ENCODE data around the gene PRKN. TPM values are rescaled to one million over a fixed set of nuclear protein-coding genes. Genes with fewer than 3 reads are reported as not detected.

PRKN gene
- total and polyA plus RNA-seq, 9 of the 15 experiments (the other 6 are each of a cell fraction or from before 2014, with no cell fraction given) = 0.03 to 0.96 (median 0.15) TPM; not detected in 2

GRCh38 chr6:162666246-162666645 lies 61.3 kb downstream of the PRKN start:
- TF ChIP-seq ATF7 (IDR thresholded peaks at IDR 0.05) = no peak
- TF ChIP-seq, protein P1, sequence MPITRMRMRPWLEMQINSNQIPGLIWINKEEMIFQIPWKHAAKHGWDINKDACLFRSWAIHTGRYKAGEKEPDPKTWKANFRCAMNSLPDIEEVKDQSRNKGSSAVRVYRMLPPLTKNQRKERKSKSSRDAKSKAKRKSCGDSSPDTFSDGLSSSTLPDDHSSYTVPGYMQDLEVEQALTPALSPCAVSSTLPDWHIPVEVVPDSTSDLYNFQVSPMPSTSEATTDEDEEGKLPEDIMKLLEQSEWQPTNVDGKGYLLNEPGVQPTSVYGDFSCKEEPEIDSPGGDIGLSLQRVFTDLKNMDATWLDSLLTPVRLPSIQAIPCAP (CRISPR knock-in tag; IDR thresholded peaks at IDR 0.05; ENCODE audit: borderline replicate concordance) = no peak
- no TSS peak for BruUV-seq (replicated peaks)
- POLR2A ChIA-PET = no interaction called here
- Histone ChIP-seq H3K4me1 (replicated peaks in 1 of 2; ENCODE audit: control insufficient read depth in 2 of 2, insufficient read depth in 2 of 2, low read length in 2 of 2) (no peaks in the 10 kb centered on the region), H3K79me2 (ENCODE audit: control insufficient read depth, insufficient read depth, low read length) (no peaks in the 10 kb centered on the region), H3K9ac (ENCODE audit: insufficient read depth in 1 of 2, low read depth in 2 of 2, low read length in 2 of 2) (no peak overlapping the region), H4K20me1 (replicated peaks; ENCODE audit: control insufficient read depth, insufficient read depth, low read length) (no peaks in the 10 kb centered on the region), H3K36me3 (ENCODE audit: control insufficient read depth, insufficient read depth, low read length) (no peaks in the 10 kb centered on the region), H3K4me3 (no peak overlapping the region), H3K27ac (ENCODE audit: extremely low read depth, low read depth, low read length) (no peak overlapping the region), H3K4me2 (ENCODE audit: insufficient read depth, low read length) (no peak overlapping the region), H3K9me3 (replicated peaks; ENCODE audit: control insufficient read depth, insufficient read depth, low read depth, low read length) (no peaks in the 10 kb centered on the region), H2AFZ (ENCODE audit: low read depth, low read length) (no peak overlapping the region), H3K27me3 (ENCODE audit: control insufficient read depth in 2 of 2, insufficient read depth in 2 of 2, low read length in 2 of 2) (no peaks in the 10 kb centered on the region), H3K9me1 (ENCODE audit: control insufficient read depth, insufficient read depth, low read length) (no peaks in the 10 kb centered on the region)
- ATAC-seq (no peak), FAIRE-seq (no peak), DNase-seq (ENCODE audit: extremely low read depth in 1 of 4, low spot score in 3 of 4) (no peak)
- 3% methylated on average over 2 of the region's 2 CpGs for WGBS (ENCODE audit: insufficient coverage, low coverage, missing lambda C conversion rate)
- in situ Hi-C loops (cut with MboI) = no loop called here
- CTCF ChIA-PET (ENCODE audit: low intra/inter-chr PET ratio) = no interaction called here
- intact Hi-C loops (cut with micrococcal nuclease) = no loop called here

- in situ Hi-C loops (cut with MboI) = no loop called here
- no peak for TF ChIP-seq ZNF143 (CRISPR knock-in tag; IDR thresholded peaks at IDR 0.05)
- no peak for TF ChIP-seq NR1H2 (CRISPR knock-in tag; IDR thresholded peaks at IDR 0.05)
- TF ChIP-seq POU5F1 (IDR thresholded peaks at IDR 0.05; ENCODE audit: borderline replicate concordance, low read depth, low read length, partially characterized antibody) = no peak
- TF ChIP-seq ELF1 (tag; IDR thresholded peaks at IDR 0.05) = no peak
- no peak for TF ChIP-seq C11orf30 (IDR thresholded peaks at IDR 0.05; ENCODE audit: low read depth)
- no peak for TF ChIP-seq ZNF24 (IDR thresholded peaks at IDR 0.05)
- TF ChIP-seq SP1 (CRISPR knock-in tag; IDR thresholded peaks at IDR 0.05) = no peak
- TF ChIP-seq CBX8 (IDR thresholded peaks at IDR 0.05; ENCODE audit: borderline replicate concordance, extremely low read depth, low read depth, low read length, poor library complexity, severe bottlenecking) = no peak
- ChIA-PET POLR2A (no interaction called here), CTCF (ENCODE audit: low intra/inter-chr PET ratio) (interaction anchor here (0.7 kb wide), 1 partner anchor 1047 kb away, joined by 3 read pairs; no protein-coding TSS in a partner anchor)
- no peak overlapping the region for H3K27ac ChIP-seq (ENCODE audit: extremely low read depth, low read depth, low read length)
- 0% methylated on average over 2 of the region's 2 CpGs for WGBS (ENCODE audit: insufficient coverage, low coverage, missing lambda C conversion rate)
- H3K4me2 ChIP-seq (ENCODE audit: insufficient read depth, low read length) = no peak overlapping the region
- no peak overlapping the region for H3K4me3 ChIP-seq
- H3K9me1 ChIP-seq (ENCODE audit: control insufficient read depth, insufficient read depth, low read length) = no peaks in the 10 kb centered on the region
- H4K20me1 ChIP-seq (replicated peaks; ENCODE audit: control insufficient read depth, insufficient read depth, low read length) = no peaks in the 10 kb centered on the region
- H3K9me3 ChIP-seq (replicated peaks; ENCODE audit: control insufficient read depth, insufficient read depth, low read depth, low read length) = no peaks in the 10 kb centered on the region
- no peak overlapping the region for H3K9ac ChIP-seq (ENCODE audit: insufficient read depth in 1 of 2, low read depth in 2 of 2, low read length in 2 of 2)
- ATAC-seq = no peak
- BruUV-seq (replicated peaks) = no TSS peak
- H2AFZ ChIP-seq (ENCODE audit: low read depth, low read length) = no peak overlapping the region
- intact Hi-C loops (cut with micrococcal nuclease) = no loop called here
- H3K4me1 ChIP-seq (replicated peaks in 1 of 2; ENCODE audit: control insufficient read depth in 2 of 2, insufficient read depth in 2 of 2, low read length in 2 of 2) = no peaks in the 10 kb centered on the region
- no peaks in the 10 kb centered on the region for H3K36me3 ChIP-seq (ENCODE audit: control insufficient read depth, insufficient read depth, low read length)
- no peak for FAIRE-seq
- no peak for DNase-seq (ENCODE audit: extremely low read depth in 1 of 4, low spot score in 3 of 4)
- no peaks in the 10 kb centered on the region for H3K79me2 ChIP-seq (ENCODE audit: control insufficient read depth, insufficient read depth, low read length)
- H3K27me3 ChIP-seq (ENCODE audit: control insufficient read depth in 2 of 2, insufficient read depth in 2 of 2, low read length in 2 of 2) = no peaks in the 10 kb centered on the region
Observed at GRCh38 chr6:162653808-162654207, 73.8 kb downstream of the PRKN start.
